Hematopoietic multipotent progenitor cell treated with erythropoietin and hydrocortisone succinate and interleukin-3 and kit ligand, for 6 days (in vitro differentiated cells): ENCODE data around the gene LGALS13.

ENCODE experiments used
- DNase-seq: peaks from one replicate; pipeline ENCODE4 v3.0.0-alpha.2; 2015

The LGALS13 gene

DNA sequence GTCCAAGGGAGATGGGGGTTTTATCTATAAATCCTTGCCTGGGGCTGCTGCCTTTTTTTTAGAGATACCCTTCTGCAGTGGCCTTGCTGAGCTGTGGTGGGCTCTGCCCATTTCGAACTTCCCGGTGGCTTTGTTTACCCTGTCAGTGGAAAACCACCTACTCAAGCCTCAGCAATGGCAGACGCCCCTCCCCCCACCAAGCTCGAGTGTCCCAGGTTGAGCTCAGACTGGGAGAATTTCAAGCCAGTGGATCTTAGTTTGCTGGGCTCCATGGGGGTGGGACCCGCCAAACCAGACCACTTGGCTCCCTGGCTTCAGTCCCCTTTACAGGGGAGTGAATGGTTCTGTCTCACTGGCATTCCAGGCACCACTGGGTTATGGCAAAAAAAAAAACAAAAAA lies 21.6 kb downstream of the LGALS13 start:
- DNase-seq: no peak

DNA sequence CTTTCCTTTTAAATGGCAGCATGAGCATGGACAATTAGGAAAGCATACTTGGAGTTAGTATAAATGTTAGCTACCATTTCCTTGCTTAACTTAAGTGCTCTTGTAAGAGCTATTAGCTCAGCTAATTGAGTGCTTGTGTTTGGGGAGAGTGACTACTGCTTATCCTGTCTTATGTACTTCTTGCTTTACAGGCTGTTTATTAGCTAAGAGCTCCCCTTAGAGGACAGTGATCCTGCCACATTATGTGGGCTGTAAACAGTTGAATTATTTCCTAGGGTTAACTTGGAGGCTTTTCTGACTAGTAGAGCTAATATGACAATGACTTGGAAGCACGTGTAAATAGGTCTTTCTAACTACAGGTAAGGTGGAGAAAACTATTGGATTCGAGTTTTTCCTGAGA lies 25.3 kb downstream of the LGALS13 start:
- DNase-seq: peak; percentile 4

DNA sequence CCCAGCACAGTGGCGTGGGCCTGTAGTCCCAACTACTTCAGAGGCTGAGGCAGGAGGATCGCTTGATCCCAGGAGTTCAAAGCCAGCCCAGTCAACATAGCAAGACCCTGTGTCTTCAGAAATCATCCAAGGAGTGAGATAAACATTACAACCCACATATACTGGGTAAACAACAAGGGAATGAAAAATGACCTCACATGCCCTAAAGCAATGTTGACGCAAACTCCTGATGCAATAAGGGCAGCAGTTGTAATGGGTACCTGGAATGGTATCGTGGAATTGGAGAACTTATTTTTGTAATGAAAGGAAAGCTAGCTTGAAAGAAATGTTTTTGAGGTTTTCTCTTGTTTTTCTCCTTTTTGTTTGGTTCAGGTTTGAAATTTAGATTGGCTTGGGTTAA lies 28.9 kb downstream of the LGALS13 start:
- DNase-seq: no peak

DNA sequence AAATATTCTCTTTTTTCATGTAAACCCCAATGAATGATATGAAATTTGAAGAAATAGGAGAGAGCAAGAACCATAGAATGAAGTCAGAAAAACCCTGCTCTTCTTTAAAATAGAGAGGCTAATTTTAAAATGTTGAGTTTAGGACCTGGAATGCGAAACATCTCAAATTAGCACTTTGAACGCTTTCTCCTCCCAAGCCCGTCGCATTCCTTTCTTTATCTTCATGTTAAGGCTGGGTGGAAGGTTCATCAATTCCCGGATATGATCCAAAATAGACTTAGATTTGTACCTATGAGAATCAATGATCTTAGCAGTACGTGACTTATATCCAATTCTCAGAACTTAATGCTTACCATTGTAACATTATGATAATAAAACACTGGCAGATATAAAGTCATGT lies 29.3 kb downstream of the LGALS13 start:
- no peak for DNase-seq

DNA sequence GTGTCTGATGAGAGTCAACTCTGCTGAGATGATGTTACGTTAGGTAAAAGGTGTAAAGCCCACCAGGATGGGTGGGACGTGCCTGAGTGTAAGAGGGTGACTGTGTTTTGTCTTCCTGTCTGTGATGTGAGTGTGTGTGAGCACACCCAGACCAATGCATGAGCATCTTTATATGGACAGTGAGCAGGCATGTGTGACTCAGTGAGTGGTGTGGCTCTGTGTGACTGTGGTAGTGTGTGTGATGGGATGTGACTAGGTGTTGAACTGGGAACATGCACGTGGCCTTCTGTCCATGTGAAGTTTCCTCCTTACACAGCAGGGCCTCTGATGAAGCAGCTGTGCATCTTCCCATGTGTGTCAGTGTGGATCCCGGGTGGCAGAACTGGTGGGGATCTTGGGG lies 35.6 kb downstream of the LGALS13 start:
- DNase-seq: no peak

DNA sequence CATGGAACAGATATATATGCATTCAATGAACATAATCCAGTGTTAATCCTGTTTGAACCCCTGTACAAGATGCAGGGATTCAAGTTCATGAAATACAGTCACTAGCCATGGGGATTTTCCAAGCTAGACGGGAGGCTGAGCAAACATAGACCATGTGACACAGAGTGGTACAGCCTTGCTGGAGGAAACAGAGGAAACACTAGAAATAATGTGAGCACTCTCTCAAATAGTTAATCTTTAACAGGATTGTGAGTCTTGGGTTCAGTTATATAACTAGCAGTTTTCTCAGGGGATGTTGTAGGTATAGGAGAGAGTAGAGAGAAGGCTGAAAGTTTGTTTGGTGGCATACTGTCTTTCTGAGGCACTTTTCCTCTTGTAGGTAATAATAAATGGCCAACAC lies 39.4 kb downstream of the LGALS13 start:
- no peak for DNase-seq

DNA sequence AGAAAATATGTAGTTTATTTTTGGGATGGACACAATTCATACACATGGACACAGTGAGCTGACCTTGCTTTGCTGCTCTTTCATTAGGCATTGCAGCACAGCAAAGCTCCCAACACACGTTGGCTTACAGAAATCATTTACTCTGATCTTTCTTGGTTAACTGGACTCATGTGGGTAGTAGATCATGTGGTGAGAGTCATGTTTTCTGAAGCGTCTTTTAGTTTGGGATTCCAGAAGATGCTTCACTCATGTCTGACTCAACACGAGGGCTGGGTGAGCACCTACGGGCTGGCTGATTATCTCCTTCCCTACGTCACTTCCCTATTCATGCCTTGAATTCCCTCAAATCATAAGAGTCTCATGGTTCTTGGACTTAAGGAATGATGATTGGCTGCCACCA lies 41.3 kb downstream of the LGALS13 start:
- DNase-seq: no peak

DNA sequence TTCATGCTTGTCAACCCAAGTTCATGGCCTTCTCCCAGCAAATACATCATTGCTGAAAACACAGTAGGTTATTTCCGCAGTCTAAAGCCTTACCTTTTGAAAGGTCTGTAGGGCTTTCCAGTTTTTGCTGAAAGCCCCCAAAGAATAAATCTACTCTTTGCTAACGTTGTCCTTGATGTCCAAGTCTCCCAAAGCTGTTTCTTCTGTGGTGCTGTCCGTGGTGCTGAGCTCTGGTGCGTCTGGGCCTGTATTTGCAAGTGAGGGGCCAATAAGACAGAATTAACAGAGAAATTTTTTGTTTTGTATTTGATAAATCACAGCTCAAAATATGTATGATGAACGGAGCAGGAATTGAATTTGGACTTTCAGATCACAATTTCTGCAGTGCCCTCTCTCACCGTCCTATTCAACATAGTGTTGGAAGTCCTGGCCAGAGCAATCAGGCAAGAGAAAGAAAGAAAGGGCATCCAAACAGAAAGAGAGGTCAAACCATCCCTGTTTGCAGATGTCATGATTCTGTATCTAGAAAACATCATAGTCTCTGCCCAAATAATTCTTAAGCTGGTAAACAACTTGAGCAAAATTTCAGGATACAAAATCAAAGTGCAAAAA lies 43.6 kb downstream of the LGALS13 start:
- DNase-seq: peak; percentile 48

DNA sequence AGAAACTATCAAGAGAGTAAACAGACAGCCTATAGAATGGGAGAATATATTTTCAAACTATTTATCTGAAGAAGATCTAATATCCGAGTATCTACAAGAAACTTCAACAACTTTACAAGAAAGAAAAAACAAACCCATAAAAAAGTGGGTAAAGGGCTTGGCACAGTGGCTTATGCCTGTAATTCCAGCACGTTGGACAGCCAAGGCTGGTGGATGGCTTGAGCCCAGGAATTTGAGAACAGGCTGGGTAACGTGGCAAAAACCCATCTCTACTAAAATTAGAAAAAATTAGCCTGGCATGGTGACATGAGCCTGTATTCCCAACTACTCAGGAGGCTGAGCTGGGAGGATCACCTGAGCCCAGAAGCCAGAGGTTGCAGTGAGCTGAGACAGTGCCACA lies 45.6 kb downstream of the LGALS13 start:
- DNase-seq: no peak

DNA sequence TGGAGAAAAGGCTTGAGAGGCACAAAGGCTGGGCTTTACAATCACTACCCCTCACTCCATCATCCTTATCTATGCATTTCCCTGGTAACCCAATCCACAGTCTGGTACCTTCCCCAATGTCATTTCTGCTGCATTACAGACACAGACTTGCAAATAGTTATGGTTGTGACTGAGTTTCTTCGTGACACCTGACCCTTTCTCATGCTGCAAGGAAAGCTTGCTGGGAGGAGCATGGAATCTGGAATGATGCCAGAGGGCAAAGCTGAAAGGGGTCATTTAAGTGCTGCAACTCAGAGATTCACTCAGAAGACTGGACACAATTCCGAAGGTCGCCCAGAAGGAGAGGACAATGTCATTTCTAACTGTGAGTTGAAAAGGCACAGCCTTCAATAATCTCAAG lies 53.3 kb downstream of the LGALS13 start, which contains the start of gene LGALS16:
TSS of gene LGALS16 (plus strand) at position 301 of the 400 bp plus-strand sequence. CDS start at position 350, 49 bp downstream.
- DNase-seq: no peak
